GM23338 (cell line): ENCODE results near the gene KEAP1. TPM values are rescaled to one million over a fixed set of nuclear protein-coding genes. Genes with fewer than 3 reads are reported as not detected.

Source experiments
- ATAC-seq: fragments of 200-7000 bp; cut with Tn5 transposase; 3 replicates; pipeline ENCODE4 v1.9.1; 2020
- DNase-seq: peaks from one replicate; pipeline ENCODE4 v3.0.0-alpha.2; 2015; ENCODE audit warnings: low spot score
- H2AFZ ChIP-seq: fragments of 200-600 bp; sonication (generic); 2 replicates; pipeline ENCODE4 v1.8.0; 2016; ENCODE audit warnings: antibody characterized with exemption, mild to moderate bottlenecking, moderate library complexity
- H3F3A ChIP-seq: fragments of 200-600 bp; sonication (generic); replicated peaks from 2 replicates; pipeline ENCODE4 v1.8.0; 2017; ENCODE audit warnings: antibody characterized with exemption, mixed run types, low read depth
- H3K27ac ChIP-seq: fragments of 200-600 bp; sonication (generic); 2 replicates; pipeline ENCODE4 v1.6.1; 2016; ENCODE audit warnings: low read depth
- H3K27me3 ChIP-seq: fragments of 200-600 bp; sonication (generic); 2 replicates; pipeline ENCODE4 v1.8.0; 2016; ENCODE audit warnings: mild to moderate bottlenecking, mixed run types, moderate library complexity; ENCODE audit not compliant: insufficient read depth
- H3K36me3 ChIP-seq: fragments of 200-600 bp; sonication (generic); 2 replicates; pipeline ENCODE4 v1.8.0; 2016; ENCODE audit warnings: mild to moderate bottlenecking; ENCODE audit not compliant: insufficient read depth
- H3K4me1 ChIP-seq: fragments of 200-600 bp; sonication (generic); 2 replicates; pipeline ENCODE4 v1.8.0; 2016; ENCODE audit warnings: mild to moderate bottlenecking, moderate library complexity; ENCODE audit not compliant: insufficient read depth
- H3K4me2 ChIP-seq: fragments of 200-600 bp; sonication (generic); 2 replicates; pipeline ENCODE4 v1.7.1; 2017; ENCODE audit warnings: mixed run types
- H3K4me3 ChIP-seq: fragments of 200-600 bp; sonication (generic); 2 replicates; pipeline ENCODE4 v1.6.1; 2016; ENCODE audit warnings: mixed run types
- H3K79me2 ChIP-seq: fragments of 200-600 bp; sonication (generic); replicated peaks from 2 replicates; pipeline ENCODE4 v1.8.0; 2017; ENCODE audit warnings: mild to moderate bottlenecking; ENCODE audit not compliant: insufficient read depth
- H3K9me2 ChIP-seq: fragments of 200-600 bp; sonication (generic); 2 replicates; pipeline ENCODE4 v1.8.0; 2017; ENCODE audit not compliant: insufficient read depth
- H4K20me1 ChIP-seq: fragments of 200-600 bp; sonication (generic); replicated peaks from 2 replicates; pipeline ENCODE4 v1.8.0; 2017; ENCODE audit warnings: mild to moderate bottlenecking; ENCODE audit not compliant: insufficient read depth
- H3K27ac Mint-ChIP-seq: 2 replicates; pipeline ENCODE4 v1.8.0; 2020; ENCODE audit warnings: inconsistent platforms, mild to moderate bottlenecking, moderate library complexity, mixed read lengths
- H3K27me3 Mint-ChIP-seq: 3 replicates; pipeline ENCODE4 v1.8.0; 2022; ENCODE audit warnings: low read depth, mild to moderate bottlenecking, moderate library complexity, mixed read lengths, inconsistent platforms; ENCODE audit not compliant: insufficient read depth, poor library complexity
- H3K36me3 Mint-ChIP-seq: 3 replicates; pipeline ENCODE4 v1.8.0; 2021; ENCODE audit warnings: low read depth, mild to moderate bottlenecking, inconsistent platforms, moderate library complexity, mixed read lengths
- H3K4me1 Mint-ChIP-seq: 3 replicates; pipeline ENCODE4 v1.8.0; 2020; ENCODE audit warnings: mild to moderate bottlenecking, inconsistent platforms, mixed read lengths
- H3K4me3 Mint-ChIP-seq: 3 replicates; pipeline ENCODE4 v1.8.0; 2021; ENCODE audit warnings: moderate library complexity, mild to moderate bottlenecking, inconsistent platforms, mixed read lengths
- H3K9me3 Mint-ChIP-seq: 3 replicates; pipeline ENCODE4 v1.8.0; 2020; ENCODE audit warnings: moderate library complexity, mild to moderate bottlenecking, inconsistent platforms, mixed read lengths
- CREB1 ChIP-seq: fragments of 250-450 bp; sonication (Bioruptor Pico); IDR thresholded peaks from 2 replicates; pipeline ENCODE4 v1.5.0; 2020; ENCODE audit warnings: low read depth, mild to moderate bottlenecking, moderate library complexity
- EZH2 ChIP-seq: fragments of 200-600 bp; sonication (generic); IDR thresholded peaks from one replicate; pipeline ENCODE4 v1.8.0; 2017; ENCODE audit warnings: antibody characterized with exemption, mild to moderate bottlenecking, low read depth; ENCODE audit not compliant: unreplicated experiment
- NANOG ChIP-seq: IDR thresholded peaks from 2 replicates; pipeline ENCODE4 v1.6.1; 2016; ENCODE audit warnings: antibody characterized with exemption, borderline replicate concordance
- POLR2AphosphoS5 ChIP-seq: IDR thresholded peaks from 2 replicates; pipeline ENCODE4 v1.6.1; 2016; ENCODE audit warnings: antibody characterized with exemption, low read depth
- STAT1 ChIP-seq: IDR thresholded peaks from one replicate; pipeline ENCODE4 v1.6.1; 2016; ENCODE audit warnings: antibody characterized with exemption; ENCODE audit not compliant: unreplicated experiment
- ZNF114 ChIP-seq: fragments of 250-450 bp; sonication (Bioruptor Pico); IDR thresholded peaks from 2 replicates; pipeline ENCODE4 v1.5.0; 2020; ENCODE audit warnings: mild to moderate bottlenecking, moderate library complexity
- ZNF331 ChIP-seq: fragments of 250-450 bp; sonication (Bioruptor Pico); IDR thresholded peaks from 2 replicates; pipeline ENCODE4 v1.5.0; 2020; ENCODE audit warnings: low read depth, mild to moderate bottlenecking, moderate library complexity
- polyA plus RNA-seq: library from polyadenylated mRNA; unstranded; fragments of >200 nt; fragmentation: Nextera tagmentation; extraction: Ambion mirVana; gene quantifications from 2 replicates; pipeline ENCODE4 v1.2.1, GENCODE V29; 2016
- total RNA-seq: library from RNA; depleted of rRNA; stranded (reverse); fragments of >200 nt; shearing (Covaris generic); gene quantifications from 2 replicates; pipeline ENCODE4 v1.2.3, GENCODE V29; 2014
- TF ChIP-seq, protein P1 (sequence below): IDR thresholded peaks from one replicate; pipeline ENCODE4 v1.6.1; 2018; ENCODE audit warnings: antibody characterized with exemption; ENCODE audit not compliant: unreplicated experiment
- TF ChIP-seq, protein P2 (sequence below): fragments of 250-450 bp; sonication (Bioruptor Pico); IDR thresholded peaks from 2 replicates; pipeline ENCODE4 v1.5.0; 2020; ENCODE audit warnings: mild to moderate bottlenecking, moderate library complexity
- TF ChIP-seq, protein P3 (sequence below), 2 experiments: fragments of 200-600 bp in 1 of 2; sonication (generic) in 1 of 2; conservative IDR thresholded peaks; 2 replicates each; pipeline versions ENCODE4 v1.5.1 to v1.6.1; 2016 to 2017; ENCODE audit warnings: antibody characterized with exemption in 2 of 2, low read depth in 2 of 2, mild to moderate bottlenecking in 2 of 2, moderate library complexity in 1 of 2
- TF ChIP-seq, protein P4 (sequence below): IDR thresholded peaks from 2 replicates; pipeline ENCODE4 v1.6.1; 2016; ENCODE audit warnings: antibody characterized with exemption

Gene KEAP1
- total and polyA plus RNA-seq, 2 experiments from 2014 or later: 57.8 to 77.5 TPM

DNA sequence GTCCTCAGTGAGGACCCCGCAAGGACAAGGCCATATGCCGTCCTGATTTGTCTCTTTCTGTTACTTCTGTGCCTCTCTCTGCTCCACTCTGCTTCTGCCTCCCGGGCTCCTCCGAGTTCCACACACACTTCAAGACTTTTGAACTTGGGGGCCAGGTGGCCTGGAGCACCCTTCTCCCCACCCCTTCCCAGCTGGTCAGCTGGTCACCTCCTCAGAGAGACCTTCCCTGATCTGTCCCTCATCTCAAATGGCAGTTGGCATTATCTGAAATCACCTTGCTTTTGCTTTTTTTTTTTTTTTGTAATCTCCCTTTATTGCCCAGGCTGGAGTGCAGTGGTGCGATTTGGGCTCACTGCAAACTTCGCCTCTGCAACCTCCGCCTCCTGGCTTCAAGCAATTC is 16.3 kb upstream of the KEAP1 start:
- no peaks in the 10 kb centered on the region for H3K79me2 ChIP-seq
- peaks cover 25% of the 10 kb centered on the region for H3K4me1 Mint-ChIP-seq
- peaks cover 59% of the 10 kb centered on the region for H3K27me3 ChIP-seq
- ATAC-seq: no peak
- H3K36me3 Mint-ChIP-seq: no peaks in the 10 kb centered on the region; the same call in 2 of the 3 replicates
- H3K9me2 ChIP-seq: no peaks in the 10 kb centered on the region
- no peaks in the 10 kb centered on the region for H3K36me3 ChIP-seq
- H3K9me3 Mint-ChIP-seq: no peaks in the 10 kb centered on the region; the same call in 2 of the 3 replicates
- no peak for TF ChIP-seq NANOG
- TF ChIP-seq POLR2AphosphoS5: no peak
- TF ChIP-seq, protein P1, sequence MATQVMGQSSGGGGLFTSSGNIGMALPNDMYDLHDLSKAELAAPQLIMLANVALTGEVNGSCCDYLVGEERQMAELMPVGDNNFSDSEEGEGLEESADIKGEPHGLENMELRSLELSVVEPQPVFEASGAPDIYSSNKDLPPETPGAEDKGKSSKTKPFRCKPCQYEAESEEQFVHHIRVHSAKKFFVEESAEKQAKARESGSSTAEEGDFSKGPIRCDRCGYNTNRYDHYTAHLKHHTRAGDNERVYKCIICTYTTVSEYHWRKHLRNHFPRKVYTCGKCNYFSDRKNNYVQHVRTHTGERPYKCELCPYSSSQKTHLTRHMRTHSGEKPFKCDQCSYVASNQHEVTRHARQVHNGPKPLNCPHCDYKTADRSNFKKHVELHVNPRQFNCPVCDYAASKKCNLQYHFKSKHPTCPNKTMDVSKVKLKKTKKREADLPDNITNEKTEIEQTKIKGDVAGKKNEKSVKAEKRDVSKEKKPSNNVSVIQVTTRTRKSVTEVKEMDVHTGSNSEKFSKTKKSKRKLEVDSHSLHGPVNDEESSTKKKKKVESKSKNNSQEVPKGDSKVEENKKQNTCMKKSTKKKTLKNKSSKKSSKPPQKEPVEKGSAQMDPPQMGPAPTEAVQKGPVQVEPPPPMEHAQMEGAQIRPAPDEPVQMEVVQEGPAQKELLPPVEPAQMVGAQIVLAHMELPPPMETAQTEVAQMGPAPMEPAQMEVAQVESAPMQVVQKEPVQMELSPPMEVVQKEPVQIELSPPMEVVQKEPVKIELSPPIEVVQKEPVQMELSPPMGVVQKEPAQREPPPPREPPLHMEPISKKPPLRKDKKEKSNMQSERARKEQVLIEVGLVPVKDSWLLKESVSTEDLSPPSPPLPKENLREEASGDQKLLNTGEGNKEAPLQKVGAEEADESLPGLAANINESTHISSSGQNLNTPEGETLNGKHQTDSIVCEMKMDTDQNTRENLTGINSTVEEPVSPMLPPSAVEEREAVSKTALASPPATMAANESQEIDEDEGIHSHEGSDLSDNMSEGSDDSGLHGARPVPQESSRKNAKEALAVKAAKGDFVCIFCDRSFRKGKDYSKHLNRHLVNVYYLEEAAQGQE: no peak
- no peak for TF ChIP-seq ZNF331 (CRISPR knock-in tag)
- TF ChIP-seq, protein P2, sequence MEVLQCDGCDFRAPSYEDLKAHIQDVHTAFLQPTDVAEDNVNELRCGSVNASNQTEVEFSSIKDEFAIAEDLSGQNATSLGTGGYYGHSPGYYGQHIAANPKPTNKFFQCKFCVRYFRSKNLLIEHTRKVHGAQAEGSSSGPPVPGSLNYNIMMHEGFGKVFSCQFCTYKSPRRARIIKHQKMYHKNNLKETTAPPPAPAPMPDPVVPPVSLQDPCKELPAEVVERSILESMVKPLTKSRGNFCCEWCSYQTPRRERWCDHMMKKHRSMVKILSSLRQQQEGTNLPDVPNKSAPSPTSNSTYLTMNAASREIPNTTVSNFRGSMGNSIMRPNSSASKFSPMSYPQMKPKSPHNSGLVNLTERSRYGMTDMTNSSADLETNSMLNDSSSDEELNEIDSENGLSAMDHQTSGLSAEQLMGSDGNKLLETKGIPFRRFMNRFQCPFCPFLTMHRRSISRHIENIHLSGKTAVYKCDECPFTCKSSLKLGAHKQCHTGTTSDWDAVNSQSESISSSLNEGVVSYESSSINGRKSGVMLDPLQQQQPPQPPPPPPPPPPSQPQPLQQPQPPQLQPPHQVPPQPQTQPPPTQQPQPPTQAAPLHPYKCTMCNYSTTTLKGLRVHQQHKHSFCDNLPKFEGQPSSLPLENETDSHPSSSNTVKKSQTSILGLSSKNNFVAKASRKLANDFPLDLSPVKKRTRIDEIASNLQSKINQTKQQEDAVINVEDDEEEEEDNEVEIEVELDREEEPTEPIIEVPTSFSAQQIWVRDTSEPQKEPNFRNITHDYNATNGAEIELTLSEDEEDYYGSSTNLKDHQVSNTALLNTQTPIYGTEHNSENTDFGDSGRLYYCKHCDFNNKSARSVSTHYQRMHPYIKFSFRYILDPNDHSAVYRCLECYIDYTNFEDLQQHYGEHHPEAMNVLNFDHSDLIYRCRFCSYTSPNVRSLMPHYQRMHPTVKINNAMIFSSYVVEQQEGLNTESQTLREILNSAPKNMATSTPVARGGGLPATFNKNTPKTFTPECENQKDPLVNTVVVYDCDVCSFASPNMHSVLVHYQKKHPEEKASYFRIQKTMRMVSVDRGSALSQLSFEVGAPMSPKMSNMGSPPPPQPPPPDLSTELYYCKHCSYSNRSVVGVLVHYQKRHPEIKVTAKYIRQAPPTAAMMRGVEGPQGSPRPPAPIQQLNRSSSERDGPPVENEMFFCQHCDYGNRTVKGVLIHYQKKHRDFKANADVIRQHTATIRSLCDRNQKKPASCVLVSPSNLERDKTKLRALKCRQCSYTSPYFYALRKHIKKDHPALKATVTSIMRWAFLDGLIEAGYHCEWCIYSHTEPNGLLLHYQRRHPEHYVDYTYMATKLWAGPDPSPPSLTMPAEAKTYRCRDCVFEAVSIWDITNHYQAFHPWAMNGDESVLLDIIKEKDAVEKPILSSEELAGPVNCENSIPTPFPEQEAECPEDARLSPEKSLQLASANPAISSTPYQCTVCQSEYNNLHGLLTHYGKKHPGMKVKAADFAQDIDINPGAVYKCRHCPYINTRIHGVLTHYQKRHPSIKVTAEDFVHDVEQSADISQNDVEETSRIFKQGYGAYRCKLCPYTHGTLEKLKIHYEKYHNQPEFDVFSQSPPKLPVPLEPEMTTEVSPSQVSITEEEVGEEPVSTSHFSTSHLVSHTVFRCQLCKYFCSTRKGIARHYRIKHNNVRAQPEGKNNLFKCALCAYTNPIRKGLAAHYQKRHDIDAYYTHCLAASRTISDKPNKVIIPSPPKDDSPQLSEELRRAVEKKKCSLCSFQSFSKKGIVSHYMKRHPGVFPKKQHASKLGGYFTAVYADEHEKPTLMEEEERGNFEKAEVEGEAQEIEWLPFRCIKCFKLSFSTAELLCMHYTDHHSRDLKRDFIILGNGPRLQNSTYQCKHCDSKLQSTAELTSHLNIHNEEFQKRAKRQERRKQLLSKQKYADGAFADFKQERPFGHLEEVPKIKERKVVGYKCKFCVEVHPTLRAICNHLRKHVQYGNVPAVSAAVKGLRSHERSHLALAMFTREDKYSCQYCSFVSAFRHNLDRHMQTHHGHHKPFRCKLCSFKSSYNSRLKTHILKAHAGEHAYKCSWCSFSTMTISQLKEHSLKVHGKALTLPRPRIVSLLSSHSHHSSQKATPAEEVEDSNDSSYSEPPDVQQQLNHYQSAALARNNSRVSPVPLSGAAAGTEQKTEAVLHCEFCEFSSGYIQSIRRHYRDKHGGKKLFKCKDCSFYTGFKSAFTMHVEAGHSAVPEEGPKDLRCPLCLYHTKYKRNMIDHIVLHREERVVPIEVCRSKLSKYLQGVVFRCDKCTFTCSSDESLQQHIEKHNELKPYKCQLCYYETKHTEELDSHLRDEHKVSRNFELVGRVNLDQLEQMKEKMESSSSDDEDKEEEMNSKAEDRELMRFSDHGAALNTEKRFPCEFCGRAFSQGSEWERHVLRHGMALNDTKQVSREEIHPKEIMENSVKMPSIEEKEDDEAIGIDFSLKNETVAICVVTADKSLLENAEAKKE (CRISPR knock-in tag): no peak
- no peak for TF ChIP-seq CREB1
- TF ChIP-seq, protein P3, sequence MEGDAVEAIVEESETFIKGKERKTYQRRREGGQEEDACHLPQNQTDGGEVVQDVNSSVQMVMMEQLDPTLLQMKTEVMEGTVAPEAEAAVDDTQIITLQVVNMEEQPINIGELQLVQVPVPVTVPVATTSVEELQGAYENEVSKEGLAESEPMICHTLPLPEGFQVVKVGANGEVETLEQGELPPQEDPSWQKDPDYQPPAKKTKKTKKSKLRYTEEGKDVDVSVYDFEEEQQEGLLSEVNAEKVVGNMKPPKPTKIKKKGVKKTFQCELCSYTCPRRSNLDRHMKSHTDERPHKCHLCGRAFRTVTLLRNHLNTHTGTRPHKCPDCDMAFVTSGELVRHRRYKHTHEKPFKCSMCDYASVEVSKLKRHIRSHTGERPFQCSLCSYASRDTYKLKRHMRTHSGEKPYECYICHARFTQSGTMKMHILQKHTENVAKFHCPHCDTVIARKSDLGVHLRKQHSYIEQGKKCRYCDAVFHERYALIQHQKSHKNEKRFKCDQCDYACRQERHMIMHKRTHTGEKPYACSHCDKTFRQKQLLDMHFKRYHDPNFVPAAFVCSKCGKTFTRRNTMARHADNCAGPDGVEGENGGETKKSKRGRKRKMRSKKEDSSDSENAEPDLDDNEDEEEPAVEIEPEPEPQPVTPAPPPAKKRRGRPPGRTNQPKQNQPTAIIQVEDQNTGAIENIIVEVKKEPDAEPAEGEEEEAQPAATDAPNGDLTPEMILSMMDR (conservative IDR thresholded peaks at IDR 0.05; ENCODE audit: low read depth in 2 of 2): no peak
- TF ChIP-seq, protein P4, sequence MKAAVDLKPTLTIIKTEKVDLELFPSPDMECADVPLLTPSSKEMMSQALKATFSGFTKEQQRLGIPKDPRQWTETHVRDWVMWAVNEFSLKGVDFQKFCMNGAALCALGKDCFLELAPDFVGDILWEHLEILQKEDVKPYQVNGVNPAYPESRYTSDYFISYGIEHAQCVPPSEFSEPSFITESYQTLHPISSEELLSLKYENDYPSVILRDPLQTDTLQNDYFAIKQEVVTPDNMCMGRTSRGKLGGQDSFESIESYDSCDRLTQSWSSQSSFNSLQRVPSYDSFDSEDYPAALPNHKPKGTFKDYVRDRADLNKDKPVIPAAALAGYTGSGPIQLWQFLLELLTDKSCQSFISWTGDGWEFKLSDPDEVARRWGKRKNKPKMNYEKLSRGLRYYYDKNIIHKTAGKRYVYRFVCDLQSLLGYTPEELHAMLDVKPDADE: no peak
- TF ChIP-seq STAT1: no peak
- TF ChIP-seq ZNF114 (CRISPR knock-in tag): no peak
- no peak for TF ChIP-seq EZH2
- H3K4me3 ChIP-seq: no peak overlapping the region
- no peak for DNase-seq
- peaks cover 16% of the 10 kb centered on the region for H3K4me1 ChIP-seq
- H2AFZ ChIP-seq: no peak overlapping the region
- peak overlapping the region; percentile 48; the same call in 2 of the 3 replicates for H3K4me3 Mint-ChIP-seq
- H3K27ac Mint-ChIP-seq: no peak overlapping the region
- H3K4me2 ChIP-seq: no peak overlapping the region
- 0 out of 2 replicates have a peak, but pooled peaks cover 5% of the 10 kb centered on the region for H4K20me1 ChIP-seq
- peaks cover 11% of the 10 kb centered on the region; the same call in 1 of the 2 replicates for H3F3A ChIP-seq
- H3K27ac ChIP-seq: no peak overlapping the region
- H3K27me3 Mint-ChIP-seq: peaks cover 49% of the 10 kb centered on the region
